Subcutaneous abdominal adipose tissue (tissue), 5 donors: ENCODE measurements around the gene TPPP2.
A peak's percentile ranks its signal among the peaks of the same experiment; 100 is the strongest.

ENCODE experiments used
- H3K27ac ChIP-seq: one replicate; pipeline ENCODE4 v1.7.0; 2013; ENCODE audit warnings: low read depth, mild to moderate bottlenecking, inconsistent platforms, low read length, moderate library complexity
- H3K27me3 ChIP-seq, 5 donors: one replicate each; pipeline ENCODE4 v1.7.0; 2013; ENCODE audit warnings: low read length in 5 of 5, inconsistent platforms in 1 of 5; ENCODE audit not compliant: control insufficient read depth in 5 of 5, insufficient read depth in 4 of 5
- H3K36me3 ChIP-seq, 5 donors: one replicate each; pipeline ENCODE4 v1.7.0; 2013; ENCODE audit warnings: low read length in 5 of 5; ENCODE audit not compliant: control insufficient read depth in 5 of 5, insufficient read depth in 5 of 5
- H3K4me1 ChIP-seq, 5 donors: one replicate each; pipeline ENCODE4 v1.7.0; 2013; ENCODE audit warnings: low read length in 5 of 5, mild to moderate bottlenecking in 3 of 5, moderate library complexity in 1 of 5; ENCODE audit not compliant: control insufficient read depth in 5 of 5, insufficient read depth in 5 of 5
- H3K4me3 ChIP-seq, 5 donors: one replicate each; pipeline ENCODE4 v1.7.0; 2013; ENCODE audit warnings: low read length in 5 of 5, low read depth in 1 of 5
- H3K9ac ChIP-seq, 5 donors: one replicate each; pipeline ENCODE4 v1.7.0; 2013; ENCODE audit warnings: low read length in 5 of 5, mild to moderate bottlenecking in 4 of 5, moderate library complexity in 3 of 5
- H3K9me3 ChIP-seq, 5 donors: one replicate each; pipeline ENCODE4 v1.7.0; 2013; ENCODE audit warnings: low read length in 5 of 5; ENCODE audit not compliant: control insufficient read depth in 5 of 5
- donor health status: healthy.
- donor health status: healthy.
- donor health status: healthy.
- donor health status: healthy.
- donor health status: healthy.

TPPP2 gene

GRCh38 chr14:21066882-21067502 is 37.0 kb downstream of the TPPP2 start:
- no peak overlapping the region for H3K4me3 ChIP-seq
- H3K27ac ChIP-seq = peak overlapping the region; percentile 40
- H3K4me1 ChIP-seq = peaks cover 8 to 56% (median 53%) of the 10 kb centered on the region in 5 donors
- no peaks in the 10 kb centered on the region for H3K27me3 ChIP-seq
- no peaks in the 10 kb centered on the region for H3K36me3 ChIP-seq
- no peaks in the 10 kb centered on the region for H3K9me3 ChIP-seq
- no peak overlapping the region for H3K9ac ChIP-seq

DNA sequence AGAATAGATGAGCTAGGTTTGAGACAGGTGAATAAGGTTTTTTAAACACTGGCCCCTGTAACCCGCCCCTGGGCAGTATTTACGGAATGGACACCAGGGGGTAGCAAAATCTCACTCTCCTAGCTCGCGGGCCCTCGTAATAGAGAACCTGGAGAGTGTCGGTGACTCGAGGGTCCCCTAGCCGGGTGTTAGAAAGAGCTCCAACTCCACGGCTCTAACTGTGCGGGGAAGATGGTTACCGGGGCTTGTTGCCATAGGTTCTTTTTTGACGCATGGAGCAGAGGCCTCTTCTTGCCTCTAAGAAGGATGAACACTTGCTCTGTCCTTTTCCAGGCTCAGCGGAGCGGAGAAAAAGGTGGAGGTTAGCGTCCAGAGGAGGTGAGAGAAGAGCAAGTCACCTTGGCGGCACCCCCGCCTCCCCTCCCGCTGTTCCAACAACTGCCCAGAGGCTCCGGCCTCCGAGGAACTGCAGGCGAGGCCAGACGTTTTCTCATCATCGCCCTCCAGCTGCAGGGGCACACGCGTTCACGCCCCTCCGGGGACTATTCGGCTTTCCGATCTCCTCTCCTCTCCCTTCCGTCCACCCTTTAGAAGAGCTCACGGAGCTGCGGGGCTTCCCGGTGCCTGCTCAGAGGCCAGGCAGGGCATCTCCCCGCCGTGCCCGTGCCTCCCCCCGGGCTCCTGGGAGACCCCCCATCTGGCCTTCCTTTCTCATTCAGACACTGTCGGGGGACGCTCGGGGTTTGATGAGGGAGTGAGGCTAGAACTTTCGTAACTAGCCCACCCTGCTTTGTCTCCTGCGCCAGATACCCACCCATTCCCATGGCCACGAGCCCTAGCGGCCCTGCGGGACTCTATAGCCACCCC is 38.7 kb downstream of the TPPP2 start:
- Histone ChIP-seq H3K9me3 (no peaks in the 10 kb centered on the region), H3K4me3 (peak overlapping the region; percentile 69 to 88 (median 78)), H3K9ac (peak overlapping the region; percentile 56 to 92 (median 83)), H3K36me3 (peaks cover 0 to 15% (median 10%) of the 10 kb centered on the region in 5 donors), H3K4me1 (peaks cover 16 to 55% (median 52%) of the 10 kb centered on the region in 5 donors), H3K27me3 (no peaks in the 10 kb centered on the region), H3K27ac (peak overlapping the region; percentile 98)

DNA sequence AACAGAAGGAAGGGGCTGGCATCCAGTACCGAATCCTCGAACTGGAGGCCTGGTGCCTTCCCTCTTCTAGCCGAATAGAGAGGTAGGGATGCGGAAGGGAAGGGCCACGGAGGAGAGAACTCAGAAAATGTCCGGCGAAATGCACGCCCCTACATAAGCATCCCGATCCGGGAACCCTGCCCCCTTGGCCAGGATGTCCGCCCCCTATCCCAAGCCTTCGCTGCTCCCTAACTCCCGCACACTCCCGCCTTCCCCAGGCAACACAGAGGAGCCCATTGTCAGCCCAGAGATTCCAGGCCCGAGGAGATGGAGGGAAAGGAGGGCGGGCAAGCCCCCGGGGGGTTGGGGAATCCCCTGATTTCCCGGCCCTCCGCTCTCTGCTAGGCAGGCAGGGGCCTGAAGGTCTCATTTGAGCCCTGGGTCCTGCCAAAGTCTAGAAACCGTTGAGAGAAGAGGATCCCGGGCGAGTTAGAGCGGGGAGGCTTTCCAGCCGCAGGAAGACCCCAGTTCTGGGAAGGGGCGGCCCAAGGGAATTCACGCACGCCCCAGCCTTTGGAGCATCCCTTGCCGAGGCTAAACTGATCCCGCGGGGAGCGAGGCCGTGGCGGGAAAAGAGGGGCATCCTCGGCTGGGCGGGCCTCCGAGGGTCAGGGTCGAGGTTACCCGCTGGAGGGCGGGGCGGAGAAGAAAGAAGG is 39.5 kb downstream of the TPPP2 start:
- peak overlapping the region; percentile 69 to 88 (median 78) for H3K4me3 ChIP-seq
- peaks cover 0 to 23% (median 17%) of the 10 kb centered on the region in 5 donors for H3K36me3 ChIP-seq
- H3K9ac ChIP-seq = peak overlapping the region; percentile 56 to 92 (median 83)
- peaks cover 16 to 56% (median 48%) of the 10 kb centered on the region in 5 donors for H3K4me1 ChIP-seq
- H3K27ac ChIP-seq = peak overlapping the region; percentile 98
- H3K9me3 ChIP-seq = no peaks in the 10 kb centered on the region
- no peaks in the 10 kb centered on the region for H3K27me3 ChIP-seq

GRCh38 chr14:21070083-21070609 is 40.1 kb downstream of the TPPP2 start, which contains the start of gene ARHGEF40:
TSS of gene ARHGEF40 (plus strand) at chr14:21070304. CDS start at chr14:21070397, 93 bp downstream.
- Histone ChIP-seq H3K27me3 (no peaks in the 10 kb centered on the region), H3K4me1 (peaks cover 16 to 59% (median 45%) of the 10 kb centered on the region in 5 donors), H3K36me3 (peaks cover 0 to 29% (median 23%) of the 10 kb centered on the region in 5 donors), H3K9me3 (no peaks in the 10 kb centered on the region), H3K4me3 (peak within 1 kb of the TSS; percentile 78 to 93 (median 87)), H3K27ac (peak within 1 kb of the TSS; percentile 98), H3K9ac (peak within 1 kb of the TSS; percentile 89 to 93 (median 92))

DNA sequence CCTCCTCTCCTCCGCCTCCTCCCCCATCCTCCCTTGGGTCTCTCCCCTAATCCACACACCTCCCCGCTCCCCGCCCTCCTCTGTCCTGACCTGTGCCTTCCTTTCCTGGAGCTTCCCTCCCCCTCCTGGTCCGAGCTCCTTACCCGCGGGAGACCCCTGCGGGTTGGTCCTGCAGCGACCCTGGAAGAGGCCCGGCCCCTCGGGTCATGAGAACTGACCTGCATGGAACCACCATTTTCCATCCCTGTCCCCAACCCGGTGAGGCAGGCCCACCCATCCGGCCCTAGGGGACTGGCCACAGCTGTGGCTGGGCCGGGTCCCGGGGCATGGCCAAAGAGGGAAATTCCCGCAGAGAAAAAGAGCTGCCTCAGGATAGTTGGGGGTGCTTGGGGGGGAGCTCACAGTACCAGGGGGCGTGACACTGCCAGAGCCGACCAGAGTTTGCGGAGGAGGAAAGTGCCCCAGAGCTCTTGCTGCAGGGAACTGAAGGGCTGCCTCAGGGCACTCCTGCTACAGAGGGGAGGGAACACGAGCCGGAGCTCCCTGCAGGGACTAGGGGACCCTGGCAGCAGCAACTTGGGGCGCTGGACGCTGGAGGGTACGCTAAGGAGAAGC is 40.7 kb downstream of the TPPP2 start:
- H3K4me1 ChIP-seq = peaks cover 16 to 57% (median 45%) of the 10 kb centered on the region in 5 donors

GRCh38 chr14:21071225-21072030 is 41.4 kb downstream of the TPPP2 start:
- Histone ChIP-seq H3K27me3 (no peaks in the 10 kb centered on the region), H3K27ac (peak overlapping the region; percentile 98), H3K4me1 (peaks cover 16 to 57% (median 45%) of the 10 kb centered on the region in 5 donors)

More for the DNA sequence above, 40.7 kb downstream of the TPPP2 start:
- Histone ChIP-seq H3K9me3 (no peaks in the 10 kb centered on the region), H3K27ac (peak overlapping the region; percentile 98), H3K27me3 (no peaks in the 10 kb centered on the region), H3K4me3 (peak overlapping the region; percentile 78 to 93 (median 87)), H3K9ac (peak overlapping the region; percentile 89 to 93 (median 91)), H3K36me3 (peaks cover under 1 to 34% (median 29%) of the 10 kb centered on the region in 5 donors)

GRCh38 chr14:21072031-21072473 is 42.0 kb downstream of the TPPP2 start:
- Histone ChIP-seq H3K4me3 (peak overlapping the region; percentile 48 to 88 (median 86)), H3K4me1 (peaks cover 16 to 57% (median 45%) of the 10 kb centered on the region in 5 donors), H3K27me3 (no peaks in the 10 kb centered on the region), H3K9ac (peak overlapping the region in 4 of 5 donors; percentile 51 to 91 (median 74)), H3K27ac (peak overlapping the region; percentile 98), H3K9me3 (no peaks in the 10 kb centered on the region), H3K36me3 (peaks cover 4 to 48% (median 41%) of the 10 kb centered on the region in 5 donors)

More at GRCh38 chr14:21071225-21072030, 41.4 kb downstream of the TPPP2 start:
- Histone ChIP-seq H3K9ac (peak overlapping the region; percentile 89 to 93 (median 91)), H3K9me3 (no peaks in the 10 kb centered on the region), H3K4me3 (peak overlapping the region; percentile 78 to 88 (median 86)), H3K36me3 (peaks cover 4 to 42% (median 36%) of the 10 kb centered on the region in 5 donors)

DNA sequence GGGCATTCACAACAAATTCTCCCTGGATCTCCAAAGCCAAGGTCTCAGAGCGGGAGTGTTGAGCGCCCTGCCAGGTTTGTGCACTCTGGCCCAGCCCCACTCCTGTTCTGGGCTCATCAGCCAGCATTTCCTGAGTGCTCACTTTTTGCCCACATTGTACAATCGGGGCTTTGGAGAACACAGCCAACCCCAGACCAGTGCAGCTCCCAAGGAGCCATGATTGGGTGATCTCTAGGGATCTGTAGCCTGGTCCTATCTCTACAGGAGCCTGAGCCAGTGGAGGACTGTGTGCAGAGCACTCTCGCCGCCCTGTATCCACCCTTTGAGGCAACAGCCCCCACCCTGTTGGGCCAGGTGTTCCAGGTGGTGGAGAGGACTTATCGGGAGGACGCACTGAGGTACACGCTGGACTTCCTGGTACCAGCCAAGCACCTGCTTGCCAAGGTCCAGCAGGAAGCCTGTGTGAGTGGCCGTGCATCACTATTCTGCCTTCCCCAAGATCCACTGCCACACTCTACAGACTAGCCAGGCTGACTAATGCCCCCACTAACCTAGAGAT is 42.8 kb downstream of the TPPP2 start:
- H3K36me3 ChIP-seq = peaks cover 11 to 56% (median 48%) of the 10 kb centered on the region in 5 donors
- H3K27ac ChIP-seq = peak overlapping the region; percentile 98
- H3K4me3 ChIP-seq = peak overlapping the region in 1 of 5 donors; percentile 48

More for the DNA sequence above, 42.8 kb downstream of the TPPP2 start:
- peak overlapping the region in 1 of 5 donors; percentile 84 for H3K9ac ChIP-seq
- peaks cover 16 to 57% (median 45%) of the 10 kb centered on the region in 5 donors for H3K4me1 ChIP-seq
- no peaks in the 10 kb centered on the region for H3K9me3 ChIP-seq
- H3K27me3 ChIP-seq = no peaks in the 10 kb centered on the region
